GM12878 (cell line): Measurements from ENCODE around the gene SMARCC2. TPM values are rescaled to one million over a fixed set of nuclear protein-coding genes. Genes with fewer than 3 reads are reported as not detected.

ENCODE experiments used
- ATAC-seq: fragments of 200-7000 bp; cut with Tn5 transposase; 3 replicates; pipeline ENCODE4 v1.9.1; 2020; ENCODE audit warnings: mild to moderate bottlenecking, moderate library complexity
- BruUV-seq: library from RNA; stranded (reverse); fragments of 400-500 nt; replicated peaks from 2 replicates; lab custom pipeline; 2021; lab: Mats Ljungman, UMichigan
- CTCF ChIA-PET: fragments of 300-600 bp; sonication (Branson Sonifier 250); formaldehyde crosslinking; extraction: SDS; loops from one replicate; lab custom pipeline; 2021; ENCODE audit warnings: inconsistent platforms; lab: Yijun Ruan, JAX
- POLR2A ChIA-PET: fragments of 350-600 bp; formaldehyde crosslinking; extraction: SDS; loops from one replicate; lab custom pipeline; 2021; ENCODE audit warnings: inconsistent platforms; lab: Charles Lee
- RAD21 ChIA-PET: fragments of 300-600 bp; sonication (Branson Sonifier 250); formaldehyde crosslinking; loops from one replicate; lab custom pipeline; 2023; ENCODE audit warnings: antibody characterized with exemption; ENCODE audit not compliant: unreplicated experiment; lab: Charles Lee
- SMC1A ChIA-PET: fragments of 300-600 bp; sonication (Branson Sonifier 250); formaldehyde crosslinking; loops from one replicate; lab custom pipeline; 2023; ENCODE audit not compliant: unreplicated experiment, uncharacterized antibody; lab: Charles Lee
- DNase-seq: peaks from one replicate; pipeline ENCODE4 v3.0.0-alpha.2; 2011; ENCODE audit warnings: low read depth, low spot score
- FAIRE-seq: peaks from 3 replicates; lab custom pipeline; 2011; peaks lifted over from hg19 to GRCh38; lab: Jason Lieb, UNC
- H2AFZ ChIP-seq: 2 replicates; pipeline ENCODE4 v1.6.0; 2011; ENCODE audit warnings: low read depth, low read length, control low read depth; ENCODE audit not compliant: control insufficient read depth
- H3K27ac ChIP-seq: 2 replicates; pipeline ENCODE4 v1.5.1; 2011; ENCODE audit warnings: control low read depth; ENCODE audit not compliant: control insufficient read depth, insufficient read depth
- H3K27me3 ChIP-seq, 2 experiments: replicated peaks in 1 of 2; 2 replicates each; pipeline versions ENCODE4 v1.6.0 to v1.6.1; 2011; ENCODE audit warnings: low read length in 1 of 2; ENCODE audit not compliant: control insufficient read depth in 2 of 2, insufficient read depth in 2 of 2
- H3K36me3 ChIP-seq, 2 experiments: 2 replicates each; pipeline ENCODE4 v1.5.1; 2011; ENCODE audit warnings: low read length in 1 of 2; ENCODE audit not compliant: control insufficient read depth in 2 of 2, insufficient read depth in 2 of 2
- H3K4me1 ChIP-seq: 2 replicates; pipeline ENCODE4 v1.6.1; 2011; ENCODE audit warnings: mild to moderate bottlenecking, low read length, moderate library complexity, mixed read lengths; ENCODE audit not compliant: control insufficient read depth, insufficient read depth
- H3K4me2 ChIP-seq: 2 replicates; pipeline ENCODE4 v1.6.0; 2011; ENCODE audit warnings: control low read depth; ENCODE audit not compliant: control insufficient read depth, insufficient read depth
- H3K4me3 ChIP-seq: fragments of 200-600 bp; sonication (generic); 2 replicates; pipeline ENCODE4 v1.5.1; 2016
- H3K79me2 ChIP-seq: 2 replicates; pipeline ENCODE4 v1.6.0; 2011; ENCODE audit warnings: low read length; ENCODE audit not compliant: control insufficient read depth, insufficient read depth
- H3K9ac ChIP-seq: 2 replicates; pipeline ENCODE4 v1.8.0; 2011; ENCODE audit warnings: low read length, control low read depth, mixed read lengths; ENCODE audit not compliant: control insufficient read depth, insufficient read depth
- H3K9me3 ChIP-seq: replicated peaks from 3 replicates; pipeline ENCODE4 v1.5.1; 2011; ENCODE audit warnings: mild to moderate bottlenecking, low read length; ENCODE audit not compliant: control insufficient read depth, insufficient read depth
- H4K20me1 ChIP-seq: 2 replicates; pipeline ENCODE4 v1.6.0; 2011; ENCODE audit not compliant: control insufficient read depth, insufficient read depth
- IKZF1 ChIP-seq: fragments of 450-650 bp; conservative IDR thresholded peaks from 2 replicates; pipeline ENCODE4 v1.6.1; 2017; ENCODE audit warnings: antibody characterized with exemption, mild to moderate bottlenecking
- JUND ChIP-seq: IDR thresholded peaks from 2 replicates; pipeline ENCODE4 v1.6.1; 2012; ENCODE audit warnings: low read depth, mild to moderate bottlenecking, low read length, improper control_type of control experiment, moderate library complexity
- MEF2A ChIP-seq: IDR thresholded peaks from 2 replicates; pipeline ENCODE4 v1.6.1; 2011; ENCODE audit warnings: low read depth, mild to moderate bottlenecking, low read length, moderate library complexity; ENCODE audit not compliant: insufficient read depth
- MEF2B ChIP-seq: fragments of 450-650 bp; IDR thresholded peaks from 2 replicates; pipeline ENCODE4 v1.6.1; 2018; ENCODE audit warnings: mild to moderate bottlenecking, moderate library complexity; ENCODE audit not compliant: partially characterized antibody, poor library complexity, severe bottlenecking
- MYC ChIP-seq: IDR thresholded peaks from 2 replicates; pipeline ENCODE4 v1.6.1; 2011; ENCODE audit warnings: mild to moderate bottlenecking, low read length, moderate library complexity, inconsistent platforms; ENCODE audit not compliant: insufficient read depth, insufficient replicate concordance, insufficient read length, severe bottlenecking
- NR2C2 ChIP-seq: IDR thresholded peaks from 2 replicates; pipeline ENCODE4 v1.6.1; 2011; ENCODE audit warnings: borderline replicate concordance, low read depth; ENCODE audit not compliant: control insufficient read depth, insufficient read length
- NR2F1 ChIP-seq: fragments of 450-650 bp; conservative IDR thresholded peaks from 2 replicates; pipeline ENCODE4 v1.6.1; 2017; ENCODE audit warnings: mild to moderate bottlenecking
- NRF1 ChIP-seq: conservative IDR thresholded peaks from 2 replicates; pipeline ENCODE4 v1.6.1; 2011; ENCODE audit warnings: mild to moderate bottlenecking, low read depth, low read length, improper control_type of control experiment
- POU2F2 ChIP-seq: IDR thresholded peaks from 3 replicates; pipeline ENCODE4 v1.6.1; 2011; ENCODE audit warnings: low read depth, mild to moderate bottlenecking, low read length, borderline replicate concordance
- YY1 ChIP-seq: IDR thresholded peaks from 2 replicates; pipeline ENCODE4 v1.6.1; 2011; ENCODE audit warnings: low read depth, mild to moderate bottlenecking, low read length
- WGBS: methylation state at CpG from one replicate; pipeline ENCODE4 v1.1.6; 2016; ENCODE audit warnings: low lambda C conversion rate; ENCODE audit not compliant: insufficient replicate concordance, insufficient coverage; ENCODE audit errors: missing lambda C conversion rate; 5-methylcytosine and 5-hydroxymethylcytosine counted together
- in situ Hi-C: fragments of 300-500 bp; cut with MboI; formaldehyde crosslinking; loops from 9 replicates; pipeline ENCODE4 v1.14.3; 2018; ENCODE audit warnings: mixed read lengths
- intact Hi-C: fragments of 100-400 bp; cut with micrococcal nuclease; formaldehyde crosslinking; loops from one replicate; pipeline ENCODE4 v1.14.2; 2022; ENCODE audit not compliant: unreplicated experiment
- polyA plus RNA-seq, 11 experiments: library from polyadenylated mRNA; depleted of rRNA in 4 of 11; unstranded in 6 of 11; stranded (reverse) in 5 of 11; fragments of >200 nt; fragmentation: Nextera tagmentation in 4 of 11; fragmentation: Illumina TruSeq in 1 of 11; extraction: Ambion mirVana in 4 of 11; extraction: Trizol in 1 of 11; gene quantifications; 1 replicate in 1 of 11; 2 replicates in 10 of 11; pipeline versions ENCODE4 v1.2.1 to v1.2.3, GENCODE V29; 2011 to 2016; ENCODE audit warnings: inconsistent platforms in 2 of 11, missing spikeins in 2 of 11, low read depth in 1 of 11
- total RNA-seq, 4 experiments: library from RNA; depleted of rRNA in 3 of 4; stranded (reverse); fragments of >200 nt in 3 of 4; fragmentation: Illumina TruSeq in 1 of 4; extraction: Trizol in 1 of 4; gene quantifications; 2 replicates each; pipeline versions ENCODE4 v1.2.1 to v1.2.3, GENCODE V29; 2013 to 2021
- TF ChIP-seq, protein P1 (sequence below): IDR thresholded peaks from 2 replicates; pipeline ENCODE4 v1.6.1; 2012; ENCODE audit warnings: low read depth, low read length, improper control_type of control experiment
- TF ChIP-seq, protein P2 (sequence below): fragments of 450-650 bp; IDR thresholded peaks from 2 replicates; pipeline ENCODE4 v1.6.1; 2018; ENCODE audit warnings: borderline replicate concordance, mild to moderate bottlenecking; ENCODE audit not compliant: partially characterized antibody
- TF ChIP-seq, protein P3 (sequence below): fragments of 450-650 bp; IDR thresholded peaks from 2 replicates; pipeline ENCODE4 v1.6.1; 2017; ENCODE audit warnings: borderline replicate concordance

The SMARCC2 gene
- total and polyA plus RNA-seq, 10 of the 15 experiments (the other 5 are each of a cell fraction or from before 2014, with no cell fraction given): 13.6 to 71.2 (median 42.3) TPM

DNA sequence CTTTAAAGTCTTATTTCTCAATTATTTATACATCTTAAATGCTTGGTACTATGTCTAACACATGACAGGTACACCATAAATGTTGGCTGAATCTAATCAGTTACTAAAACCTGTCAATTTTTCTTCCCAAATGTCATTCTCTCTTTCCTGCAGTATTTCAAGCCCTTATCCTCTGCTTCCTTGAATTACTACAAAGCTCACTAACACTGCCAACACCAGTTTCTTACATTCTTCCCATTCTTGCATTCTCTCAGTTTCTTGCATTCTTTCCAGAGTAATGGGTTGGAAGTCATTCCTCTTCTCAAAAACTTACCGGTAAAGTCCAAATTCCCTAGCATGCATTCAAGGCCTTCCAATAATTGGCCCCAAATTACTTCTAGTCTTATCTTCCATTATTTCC is 9.6 kb upstream of the SMARCC2 start:
- 100% methylated on average over 1 of the region's 1 CpG for WGBS
- no peaks in the 10 kb centered on the region for H3K79me2 ChIP-seq
- ChIA-PET CTCF (interaction anchor here (1.0 to 1.6 kb wide), 2 partner anchors 24 to 265 kb away, joined by 4 read pairs; no protein-coding TSS in a partner anchor), SMC1A (interaction anchor here (0.6 to 1.5 kb wide), 2 partner anchors 23 to 57 kb away, joined by 3 read pairs; partner anchors contain the start of gene RNF41), RAD21 (no interaction called here), POLR2A (no interaction called here)
- no peaks in the 10 kb centered on the region for H4K20me1 ChIP-seq
- no peaks in the 10 kb centered on the region for H3K4me1 ChIP-seq
- FAIRE-seq: no peak
- ATAC-seq: no peak
- H3K27me3 ChIP-seq: no peaks in the 10 kb centered on the region
- H3K9me3 ChIP-seq: no peaks in the 10 kb centered on the region
- H3K9ac ChIP-seq: no peak overlapping the region
- intact Hi-C loops (loop anchor here (10.0 kb wide), 1 partner anchor 396 kb away; no protein-coding TSS in a partner anchor), in situ Hi-C loops (no loop called here)
- DNase-seq: no peak
- TF ChIP-seq MEF2A (no peak), MEF2B (no peak), IKZF1 (no peak), JUND (no peak), NR2C2 (no peak), NR2F1 (no peak), YY1 (no peak), MYC (no peak), POU2F2 (no peak), NRF1 (no peak)
- TF ChIP-seq, protein P1, sequence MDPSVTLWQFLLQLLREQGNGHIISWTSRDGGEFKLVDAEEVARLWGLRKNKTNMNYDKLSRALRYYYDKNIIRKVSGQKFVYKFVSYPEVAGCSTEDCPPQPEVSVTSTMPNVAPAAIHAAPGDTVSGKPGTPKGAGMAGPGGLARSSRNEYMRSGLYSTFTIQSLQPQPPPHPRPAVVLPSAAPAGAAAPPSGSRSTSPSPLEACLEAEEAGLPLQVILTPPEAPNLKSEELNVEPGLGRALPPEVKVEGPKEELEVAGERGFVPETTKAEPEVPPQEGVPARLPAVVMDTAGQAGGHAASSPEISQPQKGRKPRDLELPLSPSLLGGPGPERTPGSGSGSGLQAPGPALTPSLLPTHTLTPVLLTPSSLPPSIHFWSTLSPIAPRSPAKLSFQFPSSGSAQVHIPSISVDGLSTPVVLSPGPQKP: no peak
- TF ChIP-seq, protein P2, sequence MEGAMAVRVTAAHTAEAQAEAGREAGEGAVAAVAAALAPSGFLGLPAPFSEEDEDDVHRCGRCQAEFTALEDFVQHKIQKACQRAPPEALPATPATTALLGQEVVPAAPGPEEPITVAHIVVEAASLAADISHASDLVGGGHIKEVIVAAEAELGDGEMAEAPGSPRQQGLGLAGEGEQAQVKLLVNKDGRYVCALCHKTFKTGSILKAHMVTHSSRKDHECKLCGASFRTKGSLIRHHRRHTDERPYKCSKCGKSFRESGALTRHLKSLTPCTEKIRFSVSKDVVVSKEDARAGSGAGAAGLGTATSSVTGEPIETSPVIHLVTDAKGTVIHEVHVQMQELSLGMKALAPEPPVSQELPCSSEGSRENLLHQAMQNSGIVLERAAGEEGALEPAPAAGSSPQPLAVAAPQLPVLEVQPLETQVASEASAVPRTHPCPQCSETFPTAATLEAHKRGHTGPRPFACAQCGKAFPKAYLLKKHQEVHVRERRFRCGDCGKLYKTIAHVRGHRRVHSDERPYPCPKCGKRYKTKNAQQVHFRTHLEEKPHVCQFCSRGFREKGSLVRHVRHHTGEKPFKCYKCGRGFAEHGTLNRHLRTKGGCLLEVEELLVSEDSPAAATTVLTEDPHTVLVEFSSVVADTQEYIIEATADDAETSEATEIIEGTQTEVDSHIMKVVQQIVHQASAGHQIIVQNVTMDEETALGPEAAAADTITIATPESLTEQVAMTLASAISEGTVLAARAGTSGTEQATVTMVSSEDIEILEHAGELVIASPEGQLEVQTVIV: no peak
- TF ChIP-seq, protein P3, sequence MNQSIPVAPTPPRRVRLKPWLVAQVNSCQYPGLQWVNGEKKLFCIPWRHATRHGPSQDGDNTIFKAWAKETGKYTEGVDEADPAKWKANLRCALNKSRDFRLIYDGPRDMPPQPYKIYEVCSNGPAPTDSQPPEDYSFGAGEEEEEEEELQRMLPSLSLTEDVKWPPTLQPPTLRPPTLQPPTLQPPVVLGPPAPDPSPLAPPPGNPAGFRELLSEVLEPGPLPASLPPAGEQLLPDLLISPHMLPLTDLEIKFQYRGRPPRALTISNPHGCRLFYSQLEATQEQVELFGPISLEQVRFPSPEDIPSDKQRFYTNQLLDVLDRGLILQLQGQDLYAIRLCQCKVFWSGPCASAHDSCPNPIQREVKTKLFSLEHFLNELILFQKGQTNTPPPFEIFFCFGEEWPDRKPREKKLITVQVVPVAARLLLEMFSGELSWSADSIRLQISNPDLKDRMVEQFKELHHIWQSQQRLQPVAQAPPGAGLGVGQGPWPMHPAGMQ: no peak
- no peak overlapping the region for H2AFZ ChIP-seq
- no TSS peak for BruUV-seq
- H3K27ac ChIP-seq: no peak overlapping the region
- no peaks in the 10 kb centered on the region for H3K36me3 ChIP-seq
- H3K4me3 ChIP-seq: no peak overlapping the region
- no peak overlapping the region for H3K4me2 ChIP-seq
